HG03039 (cell line): Measurements from ENCODE around the gene CRADD.
A peak's percentile ranks its signal among the peaks of the same experiment; 100 is the strongest.

ENCODE experiments used
- ATAC-seq: cut with Tn5 transposase; IDR thresholded peaks from one replicate; pipeline ENCODE4 v1.9.1; 2021; ENCODE audit warnings: mild to moderate bottlenecking, moderate library complexity; ENCODE audit not compliant: unreplicated experiment

CRADD gene

DNA sequence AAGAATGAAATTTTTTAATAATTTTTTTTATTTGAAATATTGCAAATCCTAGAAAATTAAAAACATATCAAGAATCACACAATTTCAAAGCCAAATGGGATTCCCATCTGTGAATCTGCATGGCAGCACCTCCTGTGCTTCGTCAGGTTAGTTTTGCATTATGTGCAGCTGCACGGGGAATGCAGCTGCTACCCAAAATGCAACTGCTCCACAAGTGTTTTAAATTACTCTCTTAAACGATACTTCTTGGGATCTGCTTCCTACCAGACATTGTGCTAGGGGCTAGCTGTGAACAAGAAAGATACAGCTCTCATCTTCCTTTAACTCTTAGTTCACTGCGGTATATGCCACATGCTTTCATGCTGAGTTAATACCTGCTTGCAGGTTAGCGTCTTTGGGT lies 154.2 kb downstream of the CRADD start:
- no peak for ATAC-seq

DNA sequence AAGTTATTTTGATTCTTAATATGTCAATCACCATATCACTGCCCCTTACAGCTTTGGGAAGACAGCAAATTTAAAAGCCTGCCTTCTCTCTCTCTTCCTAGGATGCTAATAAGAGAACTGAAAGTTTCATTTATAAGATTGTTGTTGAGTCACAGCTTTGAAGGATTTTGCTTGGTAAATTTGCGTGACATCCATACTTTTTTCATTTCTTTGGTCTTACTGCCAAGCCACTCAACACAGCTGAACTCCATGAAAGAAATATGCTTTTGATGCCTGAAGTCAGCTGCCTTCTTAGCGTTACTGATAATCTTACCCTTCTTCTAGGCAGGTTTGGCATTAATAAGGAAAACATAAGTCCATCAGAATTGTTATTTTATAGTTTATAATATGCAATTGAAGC lies 155.0 kb downstream of the CRADD start:
- no peak for ATAC-seq

DNA sequence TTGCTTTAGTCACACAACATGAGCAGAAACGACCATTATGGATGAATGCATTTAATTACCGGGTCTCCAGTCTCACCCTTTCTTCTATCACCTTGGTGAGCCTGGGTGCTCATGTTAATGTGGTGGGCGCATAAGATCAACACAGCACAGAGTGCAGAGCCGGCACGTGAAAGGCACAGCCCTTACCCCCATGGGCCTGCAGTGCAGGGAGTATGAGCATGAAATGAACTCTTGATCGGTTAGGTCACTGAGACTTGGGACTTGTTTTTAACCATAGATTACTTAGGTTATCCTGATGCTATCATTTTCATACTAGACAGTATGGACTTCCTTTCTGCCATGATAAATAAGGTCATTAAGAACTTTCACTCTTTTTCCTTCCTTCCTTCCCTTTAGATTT lies 156.8 kb downstream of the CRADD start:
- ATAC-seq = no peak

DNA sequence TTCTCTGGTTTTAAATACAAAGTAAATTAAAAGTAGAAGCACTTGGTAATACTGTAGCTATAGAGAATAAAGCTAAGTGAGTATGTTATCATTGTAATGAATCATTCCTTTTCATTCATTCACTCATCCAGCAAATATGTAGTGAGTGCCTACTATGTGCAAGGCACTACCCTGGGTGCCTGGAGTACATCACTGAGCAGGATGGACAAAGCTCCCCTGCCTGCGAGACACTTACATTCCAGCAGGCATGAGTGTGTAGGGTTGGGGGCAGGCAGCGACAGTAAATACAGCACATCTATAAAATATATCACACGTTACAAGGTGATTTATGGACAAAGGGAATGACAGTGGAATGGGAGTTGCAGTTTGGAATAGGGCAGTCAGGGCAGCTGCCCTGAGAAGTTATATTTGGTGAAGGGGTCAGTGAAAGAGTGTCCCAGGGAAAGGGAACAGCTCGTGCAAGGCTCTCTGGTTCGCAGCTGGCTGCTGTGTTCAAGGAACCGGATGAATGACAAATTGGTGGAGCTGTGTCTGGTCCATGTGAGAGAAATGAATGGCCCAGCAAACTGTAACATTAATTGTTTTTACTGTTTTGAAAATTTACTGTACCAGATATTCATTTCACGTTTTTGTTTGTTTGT lies 159.6 kb downstream of the CRADD start:
- no peak for ATAC-seq

DNA sequence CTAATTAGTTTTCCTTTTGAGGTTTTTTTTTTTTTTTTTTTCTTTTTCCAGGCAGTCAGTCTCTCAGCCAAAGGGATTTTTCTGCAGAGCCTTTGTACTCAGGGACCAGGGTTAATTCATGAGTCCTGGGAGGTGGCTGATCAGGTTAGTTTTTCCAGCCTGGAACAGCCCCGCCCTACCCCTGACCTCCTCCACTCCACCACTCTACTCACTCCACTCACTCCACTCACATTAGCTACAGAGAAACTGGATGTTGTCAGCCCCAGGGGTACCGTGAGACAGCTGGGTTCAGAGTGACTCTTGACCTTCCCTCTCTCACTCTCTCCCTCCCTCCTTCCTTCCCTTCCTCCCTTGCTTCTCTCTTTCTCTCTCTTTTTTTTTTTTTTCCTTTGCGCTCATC lies 161.0 kb downstream of the CRADD start:
- no peak for ATAC-seq

DNA sequence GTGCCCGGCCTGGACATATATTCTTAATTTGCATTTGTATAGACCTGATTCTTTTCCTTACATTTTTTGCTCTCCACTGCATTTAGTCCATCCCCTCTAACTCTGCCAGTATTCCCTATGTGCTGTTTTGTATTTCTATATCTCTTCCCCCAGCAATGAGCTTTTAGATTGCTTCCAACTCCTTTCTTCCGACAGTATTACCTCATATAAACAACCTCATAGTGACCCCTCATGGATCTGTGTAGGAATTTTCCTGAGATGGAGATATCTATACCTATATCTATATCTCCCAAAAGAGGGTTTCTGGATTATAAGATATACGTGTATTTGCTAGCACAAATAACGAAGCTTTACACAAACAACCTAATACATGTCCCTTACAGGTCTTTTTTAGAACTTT lies 161.9 kb downstream of the CRADD start:
- ATAC-seq = no peak

DNA sequence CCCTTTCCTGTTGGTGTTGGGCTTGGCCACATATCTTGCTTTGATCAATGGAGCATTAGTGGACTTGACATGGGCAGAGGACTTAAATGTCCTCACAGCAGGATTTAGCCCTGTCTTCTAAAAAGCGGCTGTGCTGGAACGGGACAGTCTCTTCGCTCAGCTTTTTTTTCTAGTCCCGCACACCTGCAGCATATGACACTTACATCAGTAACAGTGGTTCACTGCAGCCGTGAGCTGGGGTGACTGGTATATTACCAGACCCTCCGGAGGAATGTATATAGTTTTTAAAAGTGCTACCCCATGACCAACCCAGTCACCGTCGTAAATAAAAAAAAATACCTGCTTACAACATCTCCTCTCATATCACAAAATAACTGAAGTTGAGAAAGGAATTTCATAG lies 164.5 kb downstream of the CRADD start:
- ATAC-seq = no peak

DNA sequence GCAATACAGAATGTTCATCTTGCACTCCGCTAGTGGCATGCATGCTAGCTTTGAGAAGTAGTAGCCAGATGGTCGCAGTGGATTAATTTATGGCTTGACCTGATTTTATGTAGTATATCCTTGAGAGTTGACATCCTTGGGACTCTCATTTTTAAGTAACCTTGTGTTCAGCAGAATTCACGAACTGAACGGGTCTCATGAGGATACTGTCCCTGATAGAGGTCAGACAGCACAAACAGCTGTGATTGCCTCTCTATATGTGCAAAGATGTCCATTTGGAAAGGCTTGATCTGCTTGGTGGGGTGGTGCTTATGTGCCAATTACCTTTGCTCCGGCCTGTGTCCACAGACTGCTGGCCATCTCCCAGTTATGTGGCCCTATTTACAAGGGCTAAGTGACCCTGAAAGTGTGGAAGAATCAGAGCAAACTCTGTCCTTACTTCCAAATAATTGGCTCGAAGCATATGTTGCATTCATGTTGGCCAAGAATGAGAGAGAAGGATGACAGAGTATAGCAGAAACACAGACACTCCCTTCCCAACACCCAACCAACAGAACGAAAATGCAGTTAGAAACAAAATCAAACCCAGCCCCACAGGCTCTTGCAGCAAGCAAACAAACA lies 167.1 kb downstream of the CRADD start:
- no peak for ATAC-seq

DNA sequence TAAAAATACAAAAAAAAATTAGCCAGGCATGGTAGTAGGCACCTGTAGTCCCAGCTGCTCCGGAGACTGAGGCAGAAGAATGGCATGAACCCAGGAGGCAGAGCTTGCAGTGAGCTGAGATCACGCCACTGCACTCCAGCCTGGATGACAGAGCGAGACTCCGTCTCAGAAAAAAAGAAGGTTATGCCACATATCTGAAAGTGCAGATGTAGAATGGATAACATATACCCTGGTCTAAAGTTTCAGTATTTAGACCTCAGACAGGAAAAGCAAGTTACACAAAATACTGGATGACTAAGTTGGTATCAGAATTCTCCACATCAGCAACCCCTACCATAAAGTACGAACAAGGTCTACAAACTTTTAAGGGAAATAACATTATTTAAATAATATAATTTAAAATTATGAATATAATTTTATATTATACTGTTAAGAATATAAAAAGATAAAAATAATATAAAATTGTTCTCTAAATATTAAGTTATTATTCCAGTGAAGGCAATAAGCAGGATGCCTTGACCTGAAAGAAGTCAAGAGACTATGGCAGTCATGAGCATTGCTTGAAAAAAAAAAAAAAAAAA lies 169.9 kb downstream of the CRADD start:
- no peak for ATAC-seq

DNA sequence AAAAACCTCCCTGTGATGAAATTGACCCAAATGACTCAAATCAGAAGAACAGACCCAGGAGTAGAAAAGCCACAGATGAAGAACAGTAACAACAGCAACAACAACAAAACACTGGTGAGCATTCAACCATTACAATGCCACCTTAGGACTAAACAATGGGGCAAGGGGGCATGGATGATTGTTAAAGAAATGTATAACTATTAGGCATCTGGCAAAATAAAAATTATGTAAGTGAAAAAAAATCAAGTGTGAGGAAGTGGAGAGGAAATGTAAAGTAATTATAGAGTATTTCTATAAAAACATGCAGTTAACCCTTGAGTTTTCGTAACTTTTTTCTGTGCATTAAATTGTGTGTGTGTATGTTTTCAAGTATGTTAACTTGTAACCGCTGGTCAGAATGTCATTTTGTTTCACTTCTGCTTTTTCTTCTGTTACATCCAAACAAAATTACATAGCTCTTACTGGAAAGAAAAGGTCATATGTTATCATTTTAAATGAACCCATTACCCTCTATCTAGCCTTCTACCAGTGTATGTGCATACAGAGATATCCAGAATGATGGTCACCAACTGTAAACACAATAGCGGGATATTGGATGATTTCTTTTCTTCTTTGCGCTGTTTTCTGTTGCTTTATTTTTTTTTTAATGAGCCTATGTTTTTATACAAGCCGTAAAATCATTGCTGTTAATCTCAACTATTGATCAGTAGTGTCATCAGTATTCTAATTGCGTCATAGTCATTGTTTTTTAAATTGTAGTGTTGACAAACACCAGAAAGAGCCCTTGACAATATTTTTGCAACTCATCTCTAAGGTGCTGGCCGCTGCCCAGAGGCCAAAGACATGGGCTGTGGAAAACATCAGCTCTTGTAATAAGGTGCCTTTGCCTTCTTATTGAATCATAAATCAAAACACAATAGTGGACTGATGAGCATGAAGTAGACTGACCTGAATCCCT lies 170.6 kb downstream of the CRADD start:
- ATAC-seq = peak; percentile 58

DNA sequence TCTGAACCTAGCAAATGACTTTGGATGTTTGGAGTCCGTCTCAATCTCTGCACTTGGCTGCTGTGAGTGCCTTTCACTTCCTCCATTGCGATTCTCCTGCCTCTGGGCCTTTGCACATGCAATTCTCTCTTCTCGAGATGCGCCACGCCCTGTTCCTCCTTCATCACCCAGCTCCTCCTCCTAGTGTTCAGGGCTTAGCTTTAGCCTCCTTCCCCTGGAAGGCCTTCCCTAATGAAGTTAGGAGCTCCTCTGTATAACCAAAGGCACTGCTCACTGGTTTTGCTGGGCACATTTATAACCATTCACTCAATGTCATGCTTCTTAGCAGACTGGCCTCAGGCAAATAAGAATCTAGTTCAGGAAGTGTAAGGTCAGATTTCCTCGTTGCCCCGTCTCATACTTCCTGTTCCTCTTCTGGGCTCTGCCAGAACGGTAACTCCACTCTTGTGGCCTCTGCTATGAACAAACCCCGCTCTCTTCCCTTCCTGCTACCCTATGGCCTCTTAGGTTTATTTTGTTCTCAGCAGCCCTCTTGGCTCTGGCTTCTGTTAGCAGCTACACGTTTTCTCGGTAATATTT lies 171.4 kb downstream of the CRADD start:
- ATAC-seq = no peak

DNA sequence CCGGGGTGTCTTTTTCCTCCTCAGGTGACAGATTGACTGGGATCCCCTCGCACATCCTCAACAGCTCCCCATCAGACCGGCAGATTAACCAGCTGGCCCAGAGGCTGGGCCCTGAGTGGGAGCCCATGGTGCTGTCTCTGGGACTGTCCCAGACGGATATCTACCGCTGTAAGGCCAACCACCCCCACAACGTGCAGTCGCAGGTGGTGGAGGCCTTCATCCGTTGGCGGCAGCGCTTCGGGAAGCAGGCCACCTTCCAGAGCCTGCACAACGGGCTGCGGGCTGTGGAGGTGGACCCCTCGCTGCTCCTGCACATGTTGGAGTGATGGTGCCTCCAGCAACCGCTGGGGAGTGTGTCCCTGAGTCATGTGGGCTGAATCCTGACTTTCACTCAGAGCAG lies 172.8 kb downstream of the CRADD start:
- ATAC-seq = no peak

DNA sequence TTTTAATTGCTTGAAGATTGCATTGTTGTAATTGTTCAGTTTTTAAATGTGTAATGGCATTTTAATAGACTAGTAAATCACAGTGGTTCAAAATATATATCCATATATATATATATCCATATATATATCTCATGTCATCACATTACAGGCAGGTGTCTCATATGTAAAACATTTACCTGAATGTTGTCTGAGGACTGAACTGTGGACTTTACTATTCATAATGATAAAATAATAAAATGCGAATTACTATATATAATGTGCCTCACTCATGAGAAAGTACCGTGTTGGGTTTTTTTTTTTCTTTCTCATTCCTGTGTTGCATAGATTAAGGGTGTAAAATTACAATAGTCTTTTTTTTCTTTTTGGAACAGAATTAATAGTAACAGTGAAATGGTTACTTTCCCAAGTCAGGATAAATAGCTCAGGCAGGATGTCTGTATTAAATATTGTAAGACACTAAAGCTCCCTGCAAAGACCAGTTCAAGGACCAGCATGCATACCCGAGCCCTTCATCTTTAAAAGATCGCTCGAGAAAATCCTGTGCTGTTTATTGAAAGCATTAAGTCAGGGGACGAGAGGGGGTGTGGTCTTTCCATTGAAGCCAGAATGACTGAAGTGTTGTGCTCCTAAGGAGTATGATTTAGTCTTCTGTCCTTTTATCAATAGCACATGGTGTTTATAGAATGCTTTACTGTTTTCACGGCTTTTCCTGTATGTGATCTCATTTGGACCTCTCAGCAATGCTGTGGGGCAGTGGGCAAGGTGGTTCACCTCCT lies 173.5 kb downstream of the CRADD start:
- ATAC-seq = no peak

DNA sequence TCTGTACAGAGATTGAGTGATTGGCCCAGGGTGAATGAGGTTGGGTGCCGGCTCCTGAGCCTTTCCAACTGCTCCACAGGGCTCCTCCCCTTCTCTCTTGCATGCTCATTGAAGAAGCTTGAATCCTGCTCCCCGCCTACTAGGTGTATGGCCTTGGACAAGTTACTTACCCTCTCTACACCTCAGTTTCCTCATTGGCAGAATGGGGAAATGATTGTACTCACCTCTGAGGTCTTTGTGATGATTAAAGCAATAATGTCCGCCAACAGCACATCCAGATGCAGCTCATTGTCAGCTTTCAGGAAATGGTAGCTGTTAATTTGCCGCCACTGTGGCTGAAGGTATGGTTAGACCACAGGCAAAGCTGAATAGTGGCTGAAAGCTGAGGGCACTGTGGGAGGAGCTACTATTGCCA lies 174.1 kb downstream of the CRADD start:
- ATAC-seq = no peak

DNA sequence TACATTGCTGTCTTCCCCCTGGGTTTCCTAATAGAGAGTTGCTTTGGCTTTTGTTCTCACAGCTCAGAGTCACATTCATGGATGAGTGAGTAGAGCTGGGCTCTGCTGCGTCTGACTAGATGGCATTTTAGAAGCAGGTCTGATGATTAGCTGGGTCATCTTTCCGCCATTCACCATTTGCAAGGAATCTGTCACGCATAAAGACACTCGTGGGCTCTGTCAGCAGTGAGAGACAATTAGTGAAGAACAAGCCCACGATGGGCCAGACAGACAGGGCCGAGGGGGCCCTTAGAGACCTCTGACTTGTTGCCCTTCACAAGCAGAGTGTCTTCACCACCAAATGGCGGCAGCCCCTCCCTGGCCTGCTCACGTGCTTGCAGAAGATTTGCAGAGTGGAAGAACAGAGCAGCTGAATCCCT lies 175.0 kb downstream of the CRADD start:
- ATAC-seq = no peak

DNA sequence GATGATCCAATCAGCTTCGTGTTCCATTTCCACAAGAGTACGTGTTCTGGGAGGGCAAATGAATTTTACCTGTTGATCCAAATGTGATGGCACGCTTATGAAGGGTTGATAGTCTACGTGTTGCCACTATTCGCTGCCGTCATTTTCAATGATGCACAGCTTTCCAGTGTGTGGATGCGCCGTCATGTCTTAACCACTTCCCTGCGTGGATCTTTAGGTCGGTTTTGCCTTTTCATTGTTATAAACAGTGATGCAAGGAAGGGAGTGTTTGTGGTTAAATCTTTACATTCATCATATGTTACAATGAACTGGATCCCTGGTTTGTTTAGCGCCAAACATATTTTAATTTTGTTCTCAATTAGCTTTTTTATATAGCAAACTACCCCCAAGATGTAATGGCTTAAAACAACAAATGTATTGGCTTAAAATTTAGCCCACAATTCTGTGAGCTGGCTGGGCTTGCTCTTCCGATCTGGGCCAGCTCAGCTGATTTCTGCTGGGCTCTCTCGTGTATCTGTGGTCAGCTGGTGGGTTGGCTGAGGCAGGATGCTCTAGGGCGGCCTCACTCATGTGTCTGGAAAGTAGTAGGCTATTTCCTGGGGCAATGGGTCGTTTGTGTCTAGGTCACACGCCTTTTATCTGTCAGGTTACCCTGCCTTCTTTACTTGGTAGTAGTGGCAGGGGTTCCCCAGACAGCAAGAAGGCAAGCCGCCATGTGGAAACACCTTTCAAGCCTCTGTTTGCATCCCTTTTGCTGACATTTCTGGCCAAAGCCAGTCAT lies 176.7 kb downstream of the CRADD start:
- ATAC-seq = no peak

DNA sequence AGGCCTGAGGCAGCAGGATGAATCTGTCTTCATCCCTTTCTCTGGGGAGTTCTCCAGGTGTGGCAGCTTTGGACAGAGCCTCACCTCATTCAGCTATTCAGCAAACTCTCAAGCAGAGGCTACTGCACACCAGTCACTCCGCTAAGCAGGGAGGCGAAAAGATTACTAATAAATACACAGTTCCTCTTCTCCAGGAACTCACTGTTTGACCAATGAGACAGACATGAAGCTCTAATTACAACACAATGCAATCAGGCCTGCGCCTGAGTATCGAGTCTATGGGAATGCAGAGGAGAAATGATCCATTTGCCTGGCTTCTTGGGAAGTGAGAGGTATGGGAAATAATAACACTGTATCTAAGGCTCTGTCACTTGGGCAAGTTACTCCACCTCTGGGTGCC lies 178.1 kb downstream of the CRADD start:
- ATAC-seq = no peak

DNA sequence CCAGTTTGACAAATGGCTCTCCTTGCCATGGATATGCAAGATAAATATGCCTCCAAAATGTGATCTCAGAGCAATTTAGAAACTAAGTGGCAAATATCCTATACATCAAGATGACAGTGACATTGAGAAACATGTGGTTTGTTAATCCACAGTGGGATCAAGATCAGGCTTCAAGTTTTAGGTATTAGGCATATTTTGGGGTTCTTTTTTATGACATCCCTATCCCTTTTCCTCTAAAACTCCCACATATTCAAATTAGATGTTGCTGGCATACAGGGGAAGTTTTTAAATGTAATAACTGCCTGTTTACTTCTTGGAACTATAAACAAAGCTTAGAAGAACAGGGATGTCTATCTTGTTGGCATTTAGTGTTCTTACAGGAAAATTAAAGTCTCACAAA lies 179.4 kb downstream of the CRADD start:
- ATAC-seq = no peak

DNA sequence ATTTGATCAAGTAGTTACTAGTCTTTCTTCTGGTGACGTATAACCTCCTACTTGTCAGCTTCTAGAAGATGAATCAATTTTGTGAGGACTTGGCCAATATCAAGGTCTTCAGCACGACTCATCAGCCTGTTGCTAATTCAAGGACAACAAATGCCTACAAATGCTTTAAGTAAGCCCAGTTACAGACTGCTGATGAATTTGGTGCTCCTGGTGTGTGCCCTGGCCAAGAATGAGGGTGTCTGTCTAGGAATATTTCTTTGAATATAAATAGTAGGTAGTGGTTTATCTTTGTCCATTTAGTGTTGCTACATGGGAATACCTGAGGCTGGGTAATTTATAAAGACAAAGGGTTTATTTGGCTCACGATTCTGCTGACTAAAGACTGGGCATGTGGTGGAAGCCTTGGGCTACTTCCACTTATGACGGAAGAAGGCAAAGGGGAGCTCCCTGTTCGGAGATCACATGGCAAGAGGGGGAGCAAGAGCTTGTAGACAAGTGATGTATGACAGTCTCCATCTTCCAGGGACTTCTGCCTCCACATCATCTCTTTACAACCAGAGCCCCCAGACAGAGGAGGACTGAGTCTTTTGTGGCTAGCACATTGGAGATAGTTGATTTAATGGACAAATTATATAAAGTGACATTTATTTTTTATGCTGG lies 180.2 kb downstream of the CRADD start:
- no peak for ATAC-seq
